NCI-H1417 (cell line): ENCODE measurements around the gene SELENOH.
A peak's percentile ranks its signal among the peaks of the same experiment; 100 is the strongest.
"Not testable (repeated sequence)": the region's sequence is repeated elsewhere in the genome, so short reads cannot be mapped to it uniquely, and the experiment has no call there.

ENCODE experiments used
- DNase-seq, 3 experiments: peaks; one replicate each; lab custom pipeline; 2025; lab: John Stamatoyannopoulos, UW

Gene SELENOH

DNA sequence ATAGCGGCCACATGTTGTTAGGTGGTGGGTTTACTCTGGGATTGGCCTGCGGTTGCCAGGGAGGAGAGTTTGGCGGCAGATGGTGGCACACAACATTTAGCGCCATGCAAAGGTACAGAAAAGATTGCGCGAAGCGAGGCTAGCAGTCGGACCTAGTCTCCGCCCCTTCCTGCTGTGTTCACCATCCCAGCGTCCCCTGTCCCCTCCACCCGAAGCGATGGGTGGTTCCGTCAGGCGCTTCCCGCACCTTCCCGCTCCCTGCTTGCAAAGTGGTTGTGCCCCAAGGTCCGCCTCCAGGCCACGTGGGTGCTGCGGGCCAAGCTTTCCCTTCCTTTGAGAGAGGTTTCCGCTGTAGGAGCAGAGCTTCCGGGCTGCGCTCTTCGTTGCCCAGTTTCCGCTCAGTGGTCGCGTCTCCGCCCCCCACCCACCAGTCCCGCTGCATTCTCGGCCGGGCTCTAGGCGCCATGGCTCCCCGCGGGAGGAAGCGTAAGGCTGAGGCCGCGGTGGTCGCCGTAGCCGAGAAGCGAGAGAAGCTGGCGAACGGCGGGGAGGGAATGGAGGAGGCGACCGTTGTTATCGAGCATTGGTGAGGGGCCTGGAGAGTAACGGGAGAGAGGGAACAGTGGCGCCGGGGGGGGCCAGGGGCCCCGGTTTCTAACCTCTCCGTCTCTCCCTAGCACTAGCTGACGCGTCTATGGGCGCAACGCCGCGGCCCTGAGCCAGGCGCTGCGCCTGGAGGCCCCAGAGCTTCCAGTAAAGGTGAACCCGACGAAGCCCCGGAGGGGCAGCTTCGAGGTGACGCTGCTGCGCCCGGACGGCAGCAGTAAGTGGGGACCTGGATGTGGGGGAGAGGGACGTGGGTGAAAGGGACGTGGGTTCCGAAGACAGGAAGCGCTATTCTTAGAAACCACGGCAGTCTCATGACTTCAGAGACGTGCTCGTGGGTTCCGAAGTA lies at the start of gene SELENOH:
Gene SELENOH (plus strand): TSS at position 360 of the 955 bp plus-strand sequence. CDS start 105 bp downstream, at position 465.
- DNase-seq: peak; percentile 95 to 99 (median 97)

GRCh38 chr11:57698843-57699365 lies 42.4 kb upstream of the SELENOH start:
- no peak for DNase-seq

DNA sequence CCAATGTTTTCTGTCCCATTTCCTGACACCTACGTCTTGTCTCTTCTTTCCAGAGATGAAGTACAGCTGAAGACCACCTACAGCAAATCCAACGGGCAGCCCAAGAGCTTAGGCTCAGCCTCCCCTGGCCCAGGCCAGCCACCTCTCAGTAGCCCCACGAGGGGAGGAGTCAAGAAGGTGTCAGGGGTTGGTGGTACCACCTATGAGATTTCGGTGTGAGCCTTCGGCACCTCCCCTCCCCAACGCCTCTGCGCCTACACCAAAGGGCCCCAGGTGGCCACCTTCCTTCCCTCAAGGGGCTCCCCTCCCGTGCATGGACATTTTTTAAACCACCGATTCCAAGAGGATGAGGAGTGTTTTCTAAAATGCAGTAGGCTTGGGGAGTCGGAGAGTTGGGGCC lies 41.5 kb upstream of the SELENOH start:
- no peak for DNase-seq

- DNase-seq: no peak
Measured at GRCh38 chr11:57700425-57700824, 40.9 kb upstream of the SELENOH start.

- no peak for DNase-seq
Measured at GRCh38 chr11:57703341-57703740, 38.0 kb upstream of the SELENOH start.

GRCh38 chr11:57704932-57705331 lies 36.4 kb upstream of the SELENOH start:
- no peak for DNase-seq

- not testable (repeated sequence) for DNase-seq
Measured at GRCh38 chr11:57705432-57705831, 35.9 kb upstream of the SELENOH start.

DNA sequence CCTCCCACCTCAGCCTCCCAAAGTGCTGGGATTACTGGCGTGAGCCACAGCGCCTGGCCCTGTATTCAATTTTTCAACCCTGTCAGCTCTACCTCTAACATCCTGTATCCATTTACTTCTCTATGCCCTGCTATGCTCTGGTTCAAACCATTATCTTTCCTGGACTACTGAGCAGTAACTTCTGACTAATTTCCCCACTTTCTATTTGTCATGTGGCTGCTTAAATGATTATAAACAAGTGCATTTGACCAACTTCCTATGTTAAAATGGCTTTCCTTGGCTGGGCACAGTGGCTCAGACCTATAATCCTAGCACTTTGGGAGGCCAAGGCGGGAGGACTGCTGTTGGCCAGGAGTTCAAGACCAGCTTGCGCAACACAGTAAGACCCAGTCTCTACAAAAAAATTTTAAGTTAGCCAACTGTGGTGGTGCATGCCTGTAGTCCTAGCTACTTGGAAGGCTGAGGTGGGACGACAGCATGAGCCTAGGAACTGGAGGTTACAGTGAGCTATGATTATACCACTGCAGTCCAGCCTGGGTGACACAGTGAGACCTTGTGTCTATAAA lies 31.4 kb upstream of the SELENOH start:
- no peak for DNase-seq

DNA sequence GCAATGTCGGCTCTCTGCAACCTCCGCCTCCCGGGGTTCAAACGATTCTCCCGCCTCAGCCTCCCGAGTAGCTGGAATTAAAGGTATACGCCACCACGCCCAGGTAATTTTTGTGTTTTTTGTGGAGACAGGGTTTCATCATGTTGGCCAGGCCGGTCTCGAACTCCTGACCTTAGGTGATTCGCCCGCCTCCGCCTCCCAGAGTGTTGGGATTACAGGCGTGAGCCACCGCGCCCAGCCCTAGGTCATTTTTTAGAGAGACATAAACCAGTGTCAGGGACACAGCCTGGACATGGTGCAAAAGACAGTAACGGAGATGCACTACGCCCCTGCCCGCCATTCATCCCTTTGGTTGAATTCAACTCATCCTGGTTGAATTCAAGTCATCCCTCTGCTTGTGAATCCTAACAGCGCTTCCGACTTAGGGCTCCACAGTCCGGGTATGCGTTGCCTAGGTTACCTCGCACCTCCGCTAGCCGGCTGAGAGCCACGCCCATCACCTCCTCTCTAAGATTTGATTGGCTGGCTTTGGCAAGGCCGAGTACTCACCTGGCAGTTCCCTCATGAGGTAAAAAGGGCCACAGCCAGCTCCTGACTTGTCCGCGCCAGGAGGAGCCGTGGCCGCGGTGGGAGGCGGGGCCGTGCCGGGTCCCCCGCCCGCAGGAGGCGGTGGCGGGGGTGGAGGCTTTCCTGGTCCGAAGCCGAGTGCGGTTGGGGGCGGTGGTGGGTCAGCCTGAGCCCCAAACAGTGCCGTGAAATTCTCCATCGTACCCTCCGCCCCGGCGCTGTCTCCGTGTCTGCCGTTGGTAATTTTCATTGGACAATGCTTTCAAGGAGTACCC lies 29.7 kb upstream of the SELENOH start, which contains the start of gene MED19:
Gene MED19 (minus strand): TSS at position 802 of the 842 bp plus-strand sequence. CDS start 36 bp downstream, at position 766.
- DNase-seq: peak; percentile 87 to 98 (median 97)

DNA sequence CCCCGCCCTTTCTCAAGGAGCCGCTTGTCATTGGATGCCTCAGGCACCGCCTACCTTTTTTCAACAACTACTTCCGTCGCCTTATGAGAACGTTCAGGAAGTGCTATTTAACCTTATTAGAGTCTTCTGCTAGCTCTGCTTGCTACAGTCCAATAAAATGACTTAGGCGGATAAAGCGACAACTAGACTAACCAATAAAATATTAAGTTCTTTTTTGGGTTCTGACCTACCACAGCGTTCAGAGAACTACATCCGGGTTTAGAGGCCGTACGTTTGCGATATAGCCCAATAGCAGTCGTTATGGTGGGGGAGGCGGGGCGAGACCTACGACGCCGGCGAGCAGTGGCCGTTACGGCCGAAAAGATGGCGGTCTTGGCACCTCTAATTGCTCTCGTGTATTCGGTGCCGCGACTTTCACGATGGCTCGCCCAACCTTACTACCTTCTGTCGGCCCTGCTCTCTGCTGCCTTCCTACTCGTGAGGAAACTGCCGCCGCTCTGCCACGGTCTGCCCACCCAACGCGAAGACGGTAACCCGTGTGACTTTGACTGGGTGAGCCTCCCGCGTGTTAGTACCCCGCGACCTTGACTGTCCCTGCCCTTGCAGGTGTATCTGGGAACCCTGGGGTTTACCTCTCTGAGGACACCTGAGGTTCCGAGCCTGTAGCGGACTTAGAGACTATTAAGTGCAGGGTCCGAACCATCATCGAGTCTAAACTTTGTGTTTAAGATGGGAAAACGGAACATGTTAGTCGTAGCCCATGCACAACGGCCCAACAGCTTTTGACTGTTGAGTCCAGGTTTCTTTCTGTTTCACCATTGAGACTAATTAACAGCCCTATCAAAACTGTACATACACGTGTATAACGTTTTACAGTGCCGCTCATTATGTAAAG lies 28.8 kb upstream of the SELENOH start, which contains the start of gene TMX2:
Gene TMX2 (plus strand): TSS at position 338 of the 895 bp plus-strand sequence. CDS start 26 bp downstream, at position 364.
- peak; percentile 96 to 100 (median 99) for DNase-seq

GRCh38 chr11:57713835-57714234 lies 27.5 kb upstream of the SELENOH start:
- no peak for DNase-seq

DNA sequence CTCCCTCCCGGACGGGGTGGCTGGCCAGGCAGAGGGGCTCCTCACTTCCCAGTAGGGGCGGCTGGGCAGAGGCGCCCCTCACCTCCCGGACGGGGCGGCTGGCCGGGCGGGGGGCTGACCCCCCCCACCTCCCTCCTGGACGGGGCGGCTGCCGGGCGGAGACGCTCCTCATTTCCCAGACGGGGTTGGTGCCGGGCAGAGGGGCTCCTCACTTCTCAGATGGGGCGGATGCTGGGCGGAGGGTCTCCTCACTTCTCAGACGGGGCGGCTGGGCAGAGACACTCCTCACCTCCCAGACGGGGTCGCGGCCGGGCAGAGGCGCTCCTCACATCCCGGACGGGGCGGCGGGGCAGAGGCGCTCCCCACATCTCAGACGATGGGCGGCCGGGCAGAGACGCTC lies 24.6 kb upstream of the SELENOH start:
- DNase-seq: not testable (repeated sequence)

DNA sequence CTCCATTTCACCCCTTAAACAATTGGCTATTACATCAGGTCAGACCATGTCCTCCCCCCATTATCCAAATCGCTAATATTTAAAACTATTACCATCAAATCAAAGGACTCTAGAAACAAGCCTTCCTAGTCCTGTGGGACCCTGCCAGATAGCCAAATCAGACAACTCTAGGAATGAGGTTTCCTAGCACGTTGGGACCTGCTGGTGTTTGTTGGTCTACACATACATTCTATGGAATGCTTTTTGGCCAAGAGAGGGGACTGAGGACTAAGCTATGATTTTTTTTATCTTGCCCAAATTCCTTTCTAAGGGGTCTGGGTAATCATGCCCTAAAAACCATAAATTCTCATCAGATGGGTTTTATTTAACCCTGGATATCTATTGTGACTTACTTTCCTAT lies 14.1 kb upstream of the SELENOH start:
- no peak for DNase-seq

DNA sequence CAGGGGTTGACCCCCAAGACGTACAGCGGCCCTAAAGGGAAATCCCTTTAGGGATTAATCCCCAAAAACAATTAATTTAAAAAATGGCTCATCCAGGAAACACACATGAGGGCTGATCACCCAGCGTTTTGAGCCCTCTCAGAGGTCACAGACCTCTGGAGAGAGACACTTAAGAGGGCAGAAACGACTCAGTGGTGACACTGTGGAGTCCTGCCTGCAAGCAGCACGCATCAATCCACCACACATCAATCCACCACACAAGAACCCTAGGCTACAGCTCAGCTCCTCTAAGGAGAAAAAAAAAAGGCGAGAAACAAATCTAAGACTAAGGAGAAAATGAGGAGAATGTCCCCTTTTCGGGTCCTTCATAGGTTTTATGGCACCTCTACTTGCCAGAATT lies 12.5 kb upstream of the SELENOH start:
- no peak for DNase-seq

DNA sequence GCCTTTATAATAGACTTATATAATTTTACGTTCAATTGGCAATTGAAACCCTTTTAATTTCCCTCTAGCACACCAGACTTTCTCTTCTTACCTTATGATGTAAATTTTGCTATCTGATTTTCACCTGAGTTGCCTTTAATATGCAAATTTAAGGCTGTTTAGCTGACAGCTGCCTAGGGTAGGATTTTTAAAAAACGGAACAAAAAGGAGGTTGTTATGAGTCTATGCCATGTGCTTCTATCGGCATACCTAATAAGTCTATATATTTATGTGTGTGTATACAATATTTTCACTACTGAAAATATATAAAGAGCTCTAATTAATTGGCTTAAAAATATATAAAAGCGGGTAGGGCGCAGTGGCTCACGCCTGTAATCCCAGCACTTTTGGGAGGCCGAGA lies 11.8 kb upstream of the SELENOH start:
- DNase-seq: no peak

DNA sequence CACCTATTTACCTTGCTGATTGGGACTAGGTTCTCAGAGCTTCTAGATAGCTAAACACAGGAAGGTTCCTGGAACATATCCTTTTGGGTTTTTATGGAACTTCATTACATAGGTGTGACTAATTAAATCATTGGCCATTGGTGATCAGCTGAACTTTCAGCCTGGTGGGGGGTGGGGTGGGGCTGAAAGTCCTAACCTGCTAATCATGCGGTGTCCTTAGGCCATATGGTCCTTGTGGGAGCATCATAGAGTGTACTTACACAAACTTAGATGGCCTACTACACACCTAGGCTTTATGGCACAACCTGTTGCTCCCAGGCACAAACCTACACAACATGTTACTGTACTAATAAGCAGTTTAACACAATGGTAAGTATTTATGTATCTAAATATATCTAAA lies 8.6 kb upstream of the SELENOH start:
- no peak for DNase-seq

DNA sequence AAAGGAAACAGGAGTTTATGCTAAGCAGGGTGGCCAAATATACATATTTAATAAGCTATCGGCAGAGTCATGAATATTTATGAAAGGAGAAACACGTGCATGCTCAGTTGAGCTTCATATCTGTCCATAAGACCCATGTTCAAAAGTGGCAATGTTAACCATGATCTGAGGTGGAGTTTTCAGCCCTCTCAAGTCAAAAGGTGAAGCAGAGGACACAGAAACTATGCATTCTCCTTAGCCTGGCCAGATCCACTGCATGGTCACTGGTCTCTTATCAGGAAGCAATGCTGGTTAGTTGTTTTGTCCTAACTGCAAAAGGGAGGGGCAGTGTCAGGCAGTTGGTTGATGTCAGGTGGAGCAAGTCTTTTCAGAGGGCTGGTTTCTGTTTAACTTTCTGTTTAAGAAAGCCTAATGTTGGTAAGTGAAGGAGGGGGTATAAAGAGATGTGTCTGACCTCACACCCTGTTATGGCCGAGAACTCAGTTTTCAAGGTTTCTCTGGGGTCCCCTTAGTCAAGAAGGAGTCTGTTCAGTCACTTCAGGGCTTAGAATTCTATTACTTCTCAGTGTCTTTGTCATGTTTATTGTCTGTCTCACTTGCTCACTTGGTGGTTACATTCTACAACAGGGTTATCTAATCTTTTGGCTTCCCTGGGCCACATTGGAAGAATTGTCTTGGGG lies 5.5 kb upstream of the SELENOH start:
- no peak for DNase-seq

GRCh38 chr11:57742087-57742452 lies 779 bp downstream of the SELENOH start:
- no peak for DNase-seq

- no peak for DNase-seq
Measured at GRCh38 chr11:57744357-57744756, 3.1 kb downstream of the SELENOH start.

GRCh38 chr11:57745206-57745605 lies 3.9 kb downstream of the SELENOH start:
- no peak for DNase-seq
